Skin epidermis (tissue), 12 donors: Measurements from ENCODE around the gene SLC24A4.

Experiments used
- H3K27ac ChIP-seq, 21 experiments: fragments of 200-600 bp; sonication (generic) in 11 of 21; one replicate each; pipeline ENCODE4 v1.5.0; 2020; ENCODE audit warnings: mild to moderate bottlenecking in 3 of 21, inconsistent platforms in 2 of 21, moderate library complexity in 2 of 21
- H3K4me3 ChIP-seq, 7 experiments: fragments of 200-600 bp; sonication (generic) in 2 of 7; one replicate each; pipeline ENCODE4 v1.5.0; 2020; ENCODE audit warnings: inconsistent platforms in 2 of 7, mild to moderate bottlenecking in 2 of 7, moderate library complexity in 1 of 7

The SLC24A4 gene

DNA sequence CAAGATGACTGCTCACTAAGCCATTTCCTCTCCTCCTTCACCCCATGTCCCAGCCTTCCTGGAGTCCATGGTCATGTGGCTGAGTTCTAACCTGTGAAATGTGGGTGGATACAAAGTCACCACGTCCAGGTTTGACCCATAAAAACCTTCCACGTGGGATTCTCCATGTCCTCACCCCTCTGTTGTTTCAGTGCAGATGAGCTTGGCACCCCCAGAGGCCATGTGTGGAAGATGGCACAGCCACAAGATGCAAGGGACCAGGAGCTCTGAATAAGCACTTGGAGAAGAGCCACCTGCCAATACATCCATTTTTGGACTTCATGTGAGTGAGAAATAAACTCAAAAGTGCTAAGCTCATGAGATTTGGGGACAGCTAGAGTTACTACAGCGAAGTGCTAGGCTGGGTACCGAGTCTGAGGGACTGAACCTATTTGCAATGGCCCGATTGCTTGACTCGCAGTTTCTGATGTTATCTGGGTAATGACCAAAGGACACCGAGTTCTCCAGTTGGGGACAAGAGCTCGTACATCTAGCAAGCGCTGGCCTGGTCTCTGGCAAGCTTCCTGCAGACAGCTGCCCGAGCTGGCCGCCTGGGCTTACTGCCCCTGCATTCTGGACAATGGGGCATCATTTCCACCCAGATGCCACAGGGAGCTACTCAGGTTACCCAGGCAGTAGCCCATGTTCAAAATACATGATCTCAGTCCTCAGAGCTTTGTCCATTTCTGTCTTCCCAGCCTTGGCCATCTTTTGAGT lies 7.7 kb upstream of the SLC24A4 start:
- Histone ChIP-seq H3K27ac (no peak overlapping the region), H3K4me3 (no peak overlapping the region)

DNA sequence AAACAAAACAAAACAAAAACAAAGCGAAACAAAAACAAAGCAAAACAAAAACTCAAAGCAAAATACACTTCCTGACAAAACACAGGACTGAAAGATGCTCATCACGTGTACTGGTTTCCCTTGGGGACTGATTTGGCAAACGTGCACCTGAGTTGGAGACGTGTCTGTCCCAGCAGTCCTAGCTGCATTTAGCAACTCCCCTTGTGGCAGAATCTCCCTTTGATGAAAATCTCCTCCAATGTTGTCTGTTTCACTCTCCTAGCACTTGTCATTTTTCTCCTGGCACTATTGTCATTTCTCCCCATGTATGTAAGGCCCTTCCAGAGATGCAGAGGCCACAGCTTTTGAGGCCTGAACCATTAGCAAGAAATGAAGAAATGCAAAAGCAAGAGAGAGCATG lies 6.8 kb upstream of the SLC24A4 start:
- Histone ChIP-seq H3K27ac (no peak overlapping the region), H3K4me3 (no peak overlapping the region)

DNA sequence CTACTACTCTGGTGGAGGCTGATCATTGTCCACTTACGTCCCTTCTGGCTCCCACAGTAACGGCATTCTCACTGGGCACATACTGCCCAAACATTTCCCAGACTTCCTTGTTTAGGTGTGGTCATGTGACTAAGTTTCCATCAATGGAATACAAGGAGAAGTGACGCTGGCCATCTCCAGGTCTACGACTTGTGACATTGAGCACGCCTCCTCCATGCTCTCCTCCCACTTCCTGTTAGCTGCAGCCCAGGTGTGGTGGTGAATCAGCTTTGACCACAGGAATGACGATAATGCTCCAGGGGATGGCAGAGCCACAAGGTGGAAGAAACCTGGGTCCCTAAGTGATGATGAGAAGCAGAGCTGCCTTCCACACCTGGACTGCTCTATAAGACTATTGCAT lies 6.0 kb upstream of the SLC24A4 start:
- H3K27ac ChIP-seq: no peak overlapping the region
- no peak overlapping the region for H3K4me3 ChIP-seq

DNA sequence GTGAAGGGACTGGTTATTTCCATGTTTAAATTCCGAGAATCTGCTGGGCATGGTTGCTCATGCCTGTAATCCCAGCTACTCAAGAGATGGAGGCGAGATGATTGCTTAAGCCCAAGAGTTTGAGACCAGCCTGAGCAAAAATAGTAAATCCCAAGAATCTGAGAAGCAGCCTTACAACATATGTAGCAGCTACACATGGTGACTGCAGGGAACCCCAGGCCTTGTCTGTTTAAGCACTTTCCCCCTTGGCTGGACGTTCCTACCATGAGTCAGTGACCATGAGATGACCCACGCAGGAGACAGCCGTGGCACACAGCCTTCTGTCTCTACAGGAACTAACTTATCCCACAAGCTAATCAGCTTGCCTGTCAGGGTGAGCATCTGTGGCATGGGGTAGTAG lies 5.5 kb upstream of the SLC24A4 start:
- no peak overlapping the region for H3K27ac ChIP-seq
- no peak overlapping the region for H3K4me3 ChIP-seq

DNA sequence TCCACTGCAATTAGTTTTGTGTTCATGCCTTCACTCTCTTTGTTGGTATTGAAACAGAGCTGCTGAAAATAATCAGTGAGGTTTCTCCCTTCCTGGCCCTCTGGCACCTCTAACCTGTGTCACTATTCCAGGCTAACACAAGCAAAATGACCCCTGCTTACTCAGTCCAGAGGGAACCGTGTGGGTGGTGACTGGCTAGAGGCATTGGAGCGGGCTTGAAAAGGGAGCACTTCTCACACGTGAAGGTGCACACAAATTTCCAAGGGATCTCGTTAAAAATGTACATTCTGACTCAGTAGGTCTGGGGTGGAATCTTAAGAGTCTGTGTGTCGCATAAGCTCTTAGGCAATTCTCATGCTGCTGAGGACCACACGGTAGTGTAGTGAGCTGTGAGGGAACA lies 1.3 kb upstream of the SLC24A4 start:
- Histone ChIP-seq H3K27ac (no peak overlapping the region), H3K4me3 (no peak overlapping the region)

DNA sequence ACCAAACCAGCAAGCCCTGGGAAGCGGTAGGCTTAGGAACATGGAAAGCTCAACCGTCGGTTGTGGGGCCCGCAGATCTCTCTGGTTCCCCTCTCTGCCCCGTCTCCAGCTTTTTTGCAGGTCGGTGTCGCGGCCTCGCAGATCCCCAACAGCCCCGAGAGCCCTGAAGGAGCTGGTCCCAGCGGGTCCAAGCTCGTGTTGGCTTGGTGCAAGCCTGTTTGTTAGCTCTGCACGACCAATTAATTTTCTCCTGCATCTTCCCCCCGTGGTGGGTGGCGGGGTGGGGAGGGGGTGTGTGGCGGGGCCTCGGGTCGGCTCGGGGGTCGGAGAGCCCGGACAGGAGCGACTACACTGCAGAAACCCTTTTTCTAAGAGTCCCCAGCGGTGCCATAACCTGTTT lies 449 bp upstream of the SLC24A4 start:
- Histone ChIP-seq H3K27ac (no peak overlapping the region), H3K4me3 (peak overlapping the region in 3 of 7 experiments; percentile 8 to 40 (median 20))

DNA sequence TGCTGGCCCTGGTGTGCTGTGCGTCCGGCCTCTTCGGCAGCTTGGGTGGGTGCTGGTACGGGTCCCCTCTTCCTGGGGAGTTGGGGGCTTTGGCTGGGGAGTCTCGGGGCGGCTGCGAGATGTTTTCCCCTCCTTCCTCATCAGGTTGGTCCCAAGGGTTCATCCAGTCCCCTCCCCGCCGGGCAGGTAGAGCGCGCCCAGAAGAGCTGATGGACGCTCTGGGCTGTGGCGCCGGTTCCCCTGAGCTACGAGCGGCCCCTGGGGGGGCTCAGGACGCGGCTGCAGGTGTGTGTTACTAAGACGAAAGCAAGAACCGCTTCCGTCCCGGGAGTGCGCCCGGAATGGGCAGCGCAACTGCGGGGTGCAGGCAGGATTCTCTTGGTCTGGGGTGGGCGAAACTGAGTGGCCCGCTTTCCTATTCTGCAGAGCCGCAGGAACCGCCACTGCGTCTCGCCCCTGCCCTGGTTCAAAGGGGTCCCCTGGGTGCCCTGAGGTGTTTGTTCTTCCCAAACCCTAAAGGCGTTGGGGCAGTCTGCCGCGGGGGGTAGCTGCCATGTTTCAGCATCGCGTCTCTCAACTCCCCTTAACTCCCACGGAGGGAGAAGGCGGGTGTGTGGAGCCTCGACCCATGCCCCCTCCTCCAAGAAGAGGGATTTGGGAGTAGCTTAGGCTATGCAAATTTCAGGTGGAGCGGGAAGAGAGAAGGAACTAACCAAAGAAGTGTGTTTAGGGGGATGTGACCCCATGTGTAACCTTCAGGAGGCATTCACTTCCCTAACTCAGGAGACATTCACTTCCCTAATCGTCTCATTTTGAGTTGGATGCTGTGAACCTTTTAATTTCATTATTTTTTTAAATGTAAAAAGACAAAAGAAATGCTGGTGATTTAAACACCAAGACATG lies 1.2 kb downstream of the SLC24A4 start:
- Histone ChIP-seq H3K4me3 (peak overlapping the region in 4 of 7 experiments; percentile 8 to 40 (median 30)), H3K27ac (no peak overlapping the region)

DNA sequence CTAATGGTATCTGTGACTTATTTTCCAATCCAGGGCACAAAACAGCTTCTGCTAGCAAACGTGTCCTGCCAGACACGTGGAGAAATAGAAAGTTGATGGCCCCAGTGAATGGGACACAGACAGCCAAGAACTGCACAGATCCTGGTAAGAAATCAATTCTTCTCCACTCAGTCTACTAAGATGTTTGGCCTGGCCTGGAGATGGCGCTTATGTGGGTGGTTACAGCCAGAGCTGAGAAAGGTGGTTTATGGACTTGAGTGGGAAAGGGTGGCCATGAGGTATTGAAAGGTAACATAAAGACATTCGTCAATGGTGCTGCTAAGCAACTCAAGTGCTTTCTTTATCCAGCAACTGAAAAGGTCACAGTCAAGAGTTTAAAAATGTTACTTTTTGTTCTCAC lies 2.9 kb downstream of the SLC24A4 start:
- no peak overlapping the region for H3K4me3 ChIP-seq
- H3K27ac ChIP-seq: no peak overlapping the region

DNA sequence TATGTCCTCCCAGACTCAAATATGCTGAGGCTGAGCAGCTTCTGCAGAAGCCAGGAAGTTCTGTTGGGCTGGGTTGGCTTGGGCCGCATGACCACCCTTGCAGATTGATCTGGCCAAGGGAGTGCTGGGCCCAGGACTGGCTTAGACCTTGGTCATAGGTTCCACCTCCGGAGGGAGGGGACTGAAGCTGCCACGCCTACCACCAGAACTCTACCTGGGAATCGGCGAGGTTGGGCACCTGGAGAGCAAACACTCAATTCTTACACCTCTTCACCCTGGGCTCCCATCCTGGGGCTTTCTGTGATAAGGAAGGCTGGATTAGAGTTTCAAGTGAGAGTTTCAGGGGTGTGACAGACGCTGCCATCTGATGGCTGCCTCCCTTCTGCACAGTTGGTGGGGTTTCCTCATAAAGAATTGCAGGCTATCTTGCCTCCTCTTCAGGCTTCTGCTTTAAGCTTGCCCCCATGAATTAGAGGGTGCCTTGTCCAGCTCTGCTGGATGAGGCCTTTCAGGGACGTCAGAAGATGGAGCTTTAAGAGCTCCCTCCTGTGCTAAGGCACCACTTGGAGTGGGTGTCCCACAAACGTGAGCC lies 5.8 kb downstream of the SLC24A4 start:
- no peak overlapping the region for H3K4me3 ChIP-seq
- H3K27ac ChIP-seq: no peak overlapping the region

DNA sequence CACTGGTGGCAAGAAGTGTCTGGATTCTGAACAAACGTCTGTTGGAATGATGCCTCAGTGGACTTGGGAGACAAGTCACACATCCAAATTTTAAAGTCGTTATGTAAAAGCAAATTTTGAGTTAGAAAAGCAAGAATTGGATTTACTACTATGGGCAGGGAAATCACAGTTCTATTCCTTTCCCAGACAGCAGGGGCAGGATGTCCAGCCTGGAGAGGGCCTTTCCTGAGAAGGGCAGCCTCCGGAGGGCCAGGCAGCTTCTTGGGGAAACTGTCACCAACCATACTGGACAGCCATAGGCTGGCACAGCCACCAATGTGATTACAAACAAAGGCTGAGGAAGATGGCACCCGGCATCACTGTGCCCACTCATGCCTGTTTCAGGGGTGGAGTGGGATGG lies 11.1 kb downstream of the SLC24A4 start:
- Histone ChIP-seq H3K4me3 (no peak overlapping the region), H3K27ac (no peak overlapping the region)

DNA sequence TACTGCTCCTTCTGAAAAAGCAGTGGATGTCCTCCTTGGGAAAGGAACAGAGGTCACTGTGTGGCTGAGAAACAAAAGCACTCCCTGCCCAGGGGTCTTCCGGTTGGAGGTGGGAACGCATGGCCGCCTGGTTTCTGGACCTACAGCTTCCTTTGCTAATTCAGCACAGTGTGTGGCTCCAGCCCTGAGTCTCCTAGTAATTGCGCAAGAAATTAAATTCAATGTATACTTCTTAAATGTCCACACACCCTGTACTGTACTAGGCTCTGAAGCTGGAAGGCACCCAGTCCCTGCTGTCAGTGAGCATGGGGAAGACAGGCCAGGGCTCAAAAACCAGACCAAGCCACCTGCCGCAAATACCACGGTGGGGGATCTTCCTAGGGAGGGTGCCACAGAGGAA lies 13.4 kb downstream of the SLC24A4 start:
- Histone ChIP-seq H3K4me3 (no peak overlapping the region), H3K27ac (no peak overlapping the region)

DNA sequence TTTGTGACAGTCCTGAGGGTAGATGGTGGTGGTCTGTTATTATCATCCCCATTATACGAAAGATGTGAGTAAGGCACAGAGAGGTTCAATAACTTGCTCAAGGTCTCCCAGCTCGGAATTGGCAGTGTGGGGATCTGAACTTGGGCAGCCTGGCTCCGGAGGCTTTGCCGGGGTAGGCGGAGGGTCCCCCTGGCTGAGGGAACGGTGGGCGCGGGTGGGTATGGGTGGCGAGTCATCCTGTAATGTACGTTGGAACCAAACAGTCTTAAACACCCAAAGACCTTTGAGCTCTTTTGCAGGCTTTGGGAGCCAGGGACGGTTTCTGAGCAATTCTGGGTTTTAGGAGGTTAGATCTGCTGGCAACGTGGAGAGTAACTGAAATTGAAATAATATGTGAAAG lies 16.5 kb downstream of the SLC24A4 start:
- H3K27ac ChIP-seq: no peak overlapping the region

DNA sequence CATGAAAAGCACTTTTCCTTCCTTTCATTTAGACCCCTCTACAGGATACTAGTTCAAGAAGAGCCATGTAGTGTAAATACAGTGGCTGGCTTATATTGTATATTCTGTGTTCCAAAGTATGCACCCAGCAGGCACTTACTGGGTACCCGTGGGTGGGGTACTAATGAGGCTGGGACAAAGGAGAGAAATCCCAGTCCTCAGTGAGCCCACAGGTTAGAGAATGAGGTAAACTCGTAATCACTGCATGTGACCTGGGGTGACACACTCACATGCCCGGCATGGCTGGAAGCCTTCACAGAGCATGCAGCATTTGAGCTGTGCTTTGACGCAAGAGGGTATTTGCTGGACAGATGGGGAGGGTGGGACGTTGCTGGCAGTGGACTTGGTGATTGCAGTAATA lies 17.1 kb downstream of the SLC24A4 start:
- Histone ChIP-seq H3K4me3 (no peak overlapping the region), H3K27ac (no peak overlapping the region)

More for the DNA sequence above, 16.5 kb downstream of the SLC24A4 start:
- H3K4me3 ChIP-seq: no peak overlapping the region

DNA sequence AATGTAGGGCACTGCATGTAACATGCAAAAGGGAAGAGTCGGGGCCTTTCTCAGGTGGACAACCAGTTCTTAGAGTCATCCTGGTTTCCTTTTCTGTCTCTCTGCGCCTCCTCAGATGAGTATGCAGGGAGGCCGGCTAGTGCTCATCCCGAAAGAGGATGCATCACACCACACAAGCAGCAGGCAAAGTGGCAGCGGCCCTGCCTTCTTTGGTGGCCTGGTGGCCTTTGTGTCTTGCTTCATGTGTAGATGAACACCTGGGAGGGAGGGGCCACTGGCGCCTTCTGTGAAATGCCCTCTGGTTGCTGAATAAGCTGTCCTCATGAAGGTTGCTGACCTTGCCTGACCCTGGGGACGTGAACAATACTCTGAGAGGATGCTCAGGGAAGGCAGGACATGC lies 18.0 kb downstream of the SLC24A4 start:
- Histone ChIP-seq H3K4me3 (no peak overlapping the region), H3K27ac (no peak overlapping the region)

DNA sequence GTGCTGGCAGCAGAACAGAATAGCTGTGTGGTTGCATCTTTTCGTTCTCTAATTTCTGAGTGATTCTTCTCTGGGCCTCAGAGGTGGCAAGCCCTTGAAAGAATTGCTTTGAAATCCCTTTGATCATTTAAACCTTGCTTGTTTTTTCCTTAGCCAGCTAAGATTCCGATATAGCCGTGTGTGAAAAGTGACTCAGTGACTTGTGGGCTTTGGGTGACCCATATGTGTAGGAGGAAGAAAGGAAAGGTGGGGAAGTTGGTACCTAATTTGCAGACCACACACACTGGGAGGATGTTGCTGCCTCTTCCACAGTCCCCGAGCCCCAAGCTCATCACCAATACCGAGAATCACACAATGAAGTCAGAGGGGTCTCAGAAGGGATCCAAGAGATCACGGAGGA lies 18.8 kb downstream of the SLC24A4 start:
- Histone ChIP-seq H3K4me3 (no peak overlapping the region), H3K27ac (no peak overlapping the region)

DNA sequence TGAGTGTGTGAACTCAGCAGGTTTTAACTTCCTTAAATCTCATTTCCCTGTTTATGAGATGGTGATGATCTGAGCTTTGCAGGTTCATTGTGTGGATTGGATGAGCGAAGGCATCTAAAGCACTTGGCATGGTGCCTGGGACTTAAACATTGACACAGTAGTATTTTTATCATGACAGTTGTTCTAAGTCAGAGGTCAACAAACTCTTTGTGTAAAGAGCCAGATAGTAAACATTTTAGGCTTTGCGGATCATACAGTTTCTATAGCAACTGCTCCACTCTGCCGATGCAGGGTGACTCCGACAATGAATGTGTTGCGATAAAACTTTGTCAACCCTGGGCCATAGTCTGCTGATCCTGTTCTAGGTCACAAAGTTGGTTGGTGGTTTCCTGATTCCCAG lies 25.2 kb downstream of the SLC24A4 start:
- Histone ChIP-seq H3K27ac (no peak overlapping the region), H3K4me3 (no peak overlapping the region)

DNA sequence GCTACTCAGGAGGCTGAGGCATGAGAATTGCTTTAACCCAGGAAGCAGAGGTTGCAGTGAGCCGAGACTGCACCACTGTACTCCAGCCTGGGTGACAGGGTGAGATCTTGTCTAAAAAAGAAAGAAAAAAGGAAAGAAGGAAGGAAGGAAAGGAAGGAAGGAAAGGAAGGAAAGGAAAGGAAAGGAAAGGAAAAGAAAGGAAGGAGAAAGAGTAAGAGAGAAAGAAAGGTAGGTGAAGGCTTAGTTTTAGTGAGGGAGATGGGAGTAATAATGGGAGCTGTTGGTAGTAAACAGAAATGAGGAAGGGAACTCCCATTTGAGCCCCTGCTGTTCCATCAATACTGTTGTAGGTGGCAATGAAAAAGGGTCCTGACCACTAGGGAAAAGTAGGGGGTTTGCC lies 28.8 kb downstream of the SLC24A4 start:
- Histone ChIP-seq H3K27ac (no peak overlapping the region), H3K4me3 (no peak overlapping the region)

DNA sequence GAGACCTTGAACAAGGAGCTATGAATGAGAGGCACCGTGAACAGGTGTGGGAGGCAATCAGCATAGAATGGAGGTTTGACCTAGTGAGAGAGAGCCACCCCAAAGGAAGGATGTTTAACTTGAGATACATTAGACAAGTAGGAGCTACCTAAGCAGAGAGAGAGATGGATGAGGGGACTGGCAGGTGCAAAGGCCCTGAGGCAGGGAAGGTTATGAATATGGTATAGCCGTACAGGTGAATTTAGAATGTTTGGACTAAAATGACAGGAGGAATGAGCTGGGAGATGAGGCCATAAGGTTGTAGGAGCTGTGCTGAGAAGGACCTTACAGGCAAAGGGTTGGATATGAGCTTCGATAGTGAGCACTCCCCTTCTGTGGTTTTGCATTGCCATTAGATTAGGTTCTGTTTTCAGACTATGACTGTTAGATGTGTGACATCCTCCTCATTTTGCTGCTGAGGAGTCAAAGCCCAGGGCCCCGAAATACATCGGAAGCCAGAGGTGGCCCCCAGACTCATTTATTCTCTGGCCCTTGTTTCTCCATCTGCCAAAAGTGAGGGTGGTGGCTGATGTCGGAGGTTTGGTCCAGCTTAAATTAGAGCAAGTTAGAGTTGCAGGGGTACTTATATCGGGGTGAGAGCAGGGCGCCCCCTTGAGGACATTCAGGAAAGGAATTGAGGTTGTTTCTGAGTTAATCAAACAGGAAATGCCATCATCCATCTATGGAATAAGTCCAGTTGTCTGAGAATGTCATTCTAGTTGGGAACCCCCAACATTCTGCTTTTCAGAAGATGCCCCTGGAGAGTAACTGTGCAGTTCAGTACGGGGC lies 29.4 kb downstream of the SLC24A4 start:
- H3K4me3 ChIP-seq: no peak overlapping the region
- no peak overlapping the region for H3K27ac ChIP-seq

DNA sequence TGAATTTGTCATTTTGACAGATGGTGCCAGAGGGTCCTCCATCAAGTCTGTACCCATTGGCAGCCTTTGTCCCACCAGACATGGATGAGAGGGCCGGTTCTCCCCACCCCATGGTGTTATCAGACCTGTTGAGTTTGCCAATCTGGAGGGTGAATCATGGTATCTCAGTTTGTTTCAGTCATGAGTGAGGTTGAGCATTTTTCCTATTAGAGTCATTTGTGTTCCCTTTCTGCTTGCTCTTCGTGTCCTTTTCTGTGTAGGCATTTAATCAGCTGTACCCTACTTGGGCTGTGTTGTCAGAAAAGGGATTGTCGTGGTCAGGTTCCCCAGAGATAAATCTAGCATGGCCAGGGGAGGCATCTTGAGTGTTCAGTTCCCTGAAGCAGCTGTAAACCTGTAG lies 30.5 kb downstream of the SLC24A4 start:
- Histone ChIP-seq H3K27ac (no peak overlapping the region), H3K4me3 (no peak overlapping the region)

DNA sequence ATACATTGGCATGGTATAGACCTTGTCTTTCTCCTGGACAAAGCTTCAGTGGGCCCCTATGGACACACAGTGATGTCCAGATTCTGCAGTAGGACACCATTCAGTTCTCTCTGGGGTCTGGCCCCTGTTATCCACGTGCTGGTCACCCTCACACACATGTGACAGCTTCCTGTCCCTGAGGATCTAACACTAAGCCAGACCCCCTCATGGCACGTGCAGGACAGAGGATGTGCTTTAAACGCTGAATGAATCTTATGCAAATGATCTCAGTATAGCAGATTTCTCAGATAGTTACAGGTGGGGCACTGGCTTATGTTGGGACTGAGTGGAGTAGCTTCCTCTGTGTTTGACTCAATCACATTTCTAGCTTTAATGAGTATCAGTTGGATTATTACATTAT lies 33.7 kb downstream of the SLC24A4 start:
- no peak overlapping the region for H3K27ac ChIP-seq
- no peak overlapping the region for H3K4me3 ChIP-seq
